Activated T-cell treated with anti-CD3 and anti-CD28 coated beads, Interleukin-2, amount 50 U/mL, for 24 hours (primary cell): ENCODE measurements around the gene APH1B.
"Not testable (repeated sequence)": the region's sequence is repeated elsewhere in the genome, so short reads cannot be mapped to it uniquely, and the experiment has no call there.

Experiments
- DNase-seq: peaks from one replicate; pipeline ENCODE4 v3.0.0-alpha.2; 2020
- H3K27ac Mint-ChIP-seq: 2 replicates; pipeline ENCODE4 v1.8.0; 2020; ENCODE audit warnings: mild to moderate bottlenecking, mixed read lengths
- H3K27me3 Mint-ChIP-seq: 2 replicates; pipeline ENCODE4 v1.8.0; 2020; ENCODE audit warnings: mixed read lengths
- H3K36me3 Mint-ChIP-seq: 2 replicates; pipeline ENCODE4 v1.8.0; 2020; ENCODE audit warnings: low read depth, mixed read lengths
- H3K4me1 Mint-ChIP-seq: 2 replicates; pipeline ENCODE4 v1.8.0; 2020; ENCODE audit warnings: low read depth, mixed read lengths
- H3K4me3 Mint-ChIP-seq: 2 replicates; pipeline ENCODE4 v1.8.0; 2020; ENCODE audit warnings: mild to moderate bottlenecking, moderate library complexity, mixed read lengths
- H3K9me3 Mint-ChIP-seq: 2 replicates; pipeline ENCODE4 v1.8.0; 2020; ENCODE audit warnings: mixed read lengths

The APH1B gene

GRCh38 chr15:63340353-63340752, 62.9 kb downstream of the APH1B start:
- peaks cover 6% of the 10 kb centered on the region for H3K27me3 Mint-ChIP-seq
- no peaks in the 10 kb centered on the region for H3K9me3 Mint-ChIP-seq
- no peak for DNase-seq
- no peak overlapping the region for H3K27ac Mint-ChIP-seq
- H3K4me3 Mint-ChIP-seq, result no peak overlapping the region
- H3K4me1 Mint-ChIP-seq, result no peaks in the 10 kb centered on the region
- H3K36me3 Mint-ChIP-seq, result no peaks in the 10 kb centered on the region

DNA sequence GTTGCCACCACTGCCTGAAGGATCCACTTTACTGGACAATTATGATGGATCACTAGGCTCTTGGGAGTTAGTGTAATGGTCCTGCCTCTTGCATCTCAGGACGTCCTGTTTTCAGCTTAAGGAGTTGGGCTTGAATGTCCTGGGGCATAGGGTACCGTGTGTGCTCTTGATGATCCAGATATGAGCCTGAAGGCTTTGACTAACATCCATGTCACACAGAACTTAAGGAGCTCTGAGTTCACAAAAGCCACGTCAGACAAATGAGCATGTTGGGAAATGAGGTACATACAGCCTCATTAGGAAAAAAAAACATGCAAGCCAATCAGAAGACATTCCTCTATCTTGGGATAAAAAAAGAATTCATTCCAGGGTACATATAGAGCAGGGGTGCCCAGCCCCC, 63.5 kb downstream of the APH1B start:
- no peak overlapping the region for H3K4me3 Mint-ChIP-seq

DNA sequence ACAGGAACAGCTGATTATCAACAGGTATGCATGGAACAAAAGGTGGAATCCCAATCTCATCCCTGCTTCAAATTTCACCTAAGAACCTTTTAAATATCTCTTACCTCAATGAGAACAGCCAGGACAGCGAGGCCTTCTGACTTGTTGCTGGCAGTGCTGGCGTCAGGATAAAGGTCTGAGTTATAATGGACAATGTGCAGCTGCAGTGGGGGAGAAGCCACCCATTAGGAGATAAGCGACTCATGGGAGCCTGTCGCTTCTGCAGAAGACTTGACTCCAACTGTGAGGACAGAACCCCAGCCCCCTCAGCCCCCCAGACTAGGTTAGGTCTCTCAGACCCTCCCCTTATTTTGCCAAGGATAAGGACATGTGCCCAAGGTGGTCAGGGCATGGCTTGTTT, 64.5 kb downstream of the APH1B start:
- H3K4me3 Mint-ChIP-seq, result no peak overlapping the region

More for the DNA sequence above, 63.5 kb downstream of the APH1B start:
- Mint-ChIP-seq H3K27ac (no peak overlapping the region), H3K27me3 (peaks cover 6% of the 10 kb centered on the region), H3K36me3 (no peaks in the 10 kb centered on the region), H3K4me1 (no peaks in the 10 kb centered on the region), H3K9me3 (no peaks in the 10 kb centered on the region)
- DNase-seq, result no peak

DNA sequence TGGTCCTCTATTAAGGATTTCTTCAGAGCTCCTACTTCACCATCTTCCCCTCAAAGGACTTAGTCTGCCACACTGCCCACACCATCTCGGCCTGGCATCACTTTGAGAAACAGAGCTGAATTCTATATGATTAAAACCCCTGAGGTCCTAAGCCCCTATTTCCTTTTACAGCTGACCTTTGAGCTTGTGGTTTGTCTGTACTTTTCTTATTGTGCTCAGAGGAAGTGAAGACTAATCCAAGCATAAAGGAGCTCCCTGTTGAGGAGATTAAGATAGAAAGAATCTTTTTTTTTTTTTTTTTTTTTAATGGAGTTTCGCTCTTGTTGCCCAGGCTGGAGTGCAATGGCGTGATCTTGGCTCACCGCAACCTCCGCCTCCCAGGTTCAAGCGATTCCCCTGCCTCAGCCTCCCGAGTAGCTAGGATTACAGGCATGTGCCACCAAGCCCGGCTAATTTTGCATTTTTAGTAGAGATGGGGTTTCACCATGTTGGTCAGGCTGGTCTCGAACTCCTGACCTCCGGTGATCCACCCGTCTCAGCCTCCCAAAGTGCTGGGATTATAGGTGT, 65.7 kb downstream of the APH1B start:
- not testable (repeated sequence) for H3K4me3 Mint-ChIP-seq, H3K4me1 Mint-ChIP-seq, H3K27ac Mint-ChIP-seq, H3K36me3 Mint-ChIP-seq, DNase-seq, H3K9me3 Mint-ChIP-seq, H3K27me3 Mint-ChIP-seq

More for the DNA sequence above, 64.5 kb downstream of the APH1B start:
- no peak for DNase-seq
- peaks cover 6% of the 10 kb centered on the region for H3K27me3 Mint-ChIP-seq
- H3K36me3 Mint-ChIP-seq, result no peaks in the 10 kb centered on the region
- no peak overlapping the region for H3K27ac Mint-ChIP-seq
- H3K4me1 Mint-ChIP-seq, result no peaks in the 10 kb centered on the region
- no peaks in the 10 kb centered on the region for H3K9me3 Mint-ChIP-seq

GRCh38 chr15:63344731-63345390, 67.5 kb downstream of the APH1B start:
- peaks cover 6% of the 10 kb centered on the region for H3K27me3 Mint-ChIP-seq
- no peaks in the 10 kb centered on the region for H3K4me1 Mint-ChIP-seq
- no peak overlapping the region for H3K4me3 Mint-ChIP-seq
- no peaks in the 10 kb centered on the region for H3K36me3 Mint-ChIP-seq
- no peak for DNase-seq
- no peaks in the 10 kb centered on the region for H3K9me3 Mint-ChIP-seq
- no peak overlapping the region for H3K27ac Mint-ChIP-seq

DNA sequence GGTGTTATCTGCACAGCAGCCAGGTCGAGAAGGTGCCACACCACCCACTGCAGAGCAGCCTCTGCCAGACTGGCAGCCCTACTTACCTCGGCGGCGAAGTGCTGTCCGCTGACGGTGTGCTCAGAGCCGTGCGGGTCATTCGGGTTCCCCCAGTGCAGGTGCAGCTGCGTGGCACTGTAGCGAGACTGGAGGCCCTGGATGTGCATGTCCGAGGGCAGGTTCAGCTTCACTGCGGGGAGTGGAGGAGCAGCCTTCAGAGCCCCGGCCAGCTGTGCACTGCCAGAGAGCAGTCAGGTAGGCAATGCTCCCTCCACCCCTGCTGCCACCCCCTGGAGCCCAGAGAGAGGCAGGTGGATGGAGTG, 68.0 kb downstream of the APH1B start:
- Mint-ChIP-seq H3K9me3 (no peaks in the 10 kb centered on the region), H3K36me3 (no peaks in the 10 kb centered on the region), H3K27ac (no peak overlapping the region), H3K27me3 (peaks cover 2% of the 10 kb centered on the region), H3K4me1 (no peaks in the 10 kb centered on the region), H3K4me3 (no peak overlapping the region)
- DNase-seq, result no peak

DNA sequence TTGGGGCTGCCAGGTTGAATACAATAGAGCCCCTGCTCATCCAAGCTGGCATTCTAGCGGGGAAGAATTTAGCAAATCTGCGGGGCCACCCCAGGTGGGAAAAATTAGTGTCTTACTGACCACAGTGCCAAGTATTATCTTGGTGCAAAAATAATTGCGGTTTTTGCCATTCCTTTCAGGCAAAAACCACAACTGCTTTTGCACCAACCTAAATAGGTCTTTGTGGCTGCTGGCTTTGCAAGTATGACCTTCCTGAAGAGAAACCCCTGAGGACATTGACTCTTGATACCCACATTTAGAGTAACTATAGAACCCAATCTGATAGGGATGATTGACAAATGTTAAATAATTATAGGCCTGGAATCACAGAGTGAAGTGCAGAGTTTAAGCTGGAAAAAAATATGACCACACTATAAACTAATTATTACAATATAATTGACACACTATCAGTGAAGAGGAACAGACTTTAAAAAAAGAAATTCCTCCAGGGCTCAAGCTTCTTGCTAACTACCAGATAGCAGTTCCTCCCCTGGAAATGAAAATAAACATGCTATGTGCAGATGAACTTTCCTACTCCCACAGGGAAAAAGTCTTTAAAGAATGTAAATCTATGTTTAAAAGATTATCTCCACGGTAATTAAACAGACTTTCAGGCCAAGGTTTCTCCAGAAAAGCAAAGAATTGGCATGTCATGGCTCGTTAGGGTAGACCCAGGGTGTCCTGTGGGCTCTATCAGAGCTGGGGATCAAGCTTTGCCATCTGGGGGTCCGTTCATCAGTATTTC, 69.9 kb downstream of the APH1B start:
- no peak for DNase-seq
- Mint-ChIP-seq H3K9me3 (no peaks in the 10 kb centered on the region), H3K36me3 (no peaks in the 10 kb centered on the region), H3K27me3 (peaks cover 2% of the 10 kb centered on the region), H3K4me3 (no peak overlapping the region), H3K4me1 (no peaks in the 10 kb centered on the region), H3K27ac (no peak overlapping the region)

- Mint-ChIP-seq H3K27me3 (peaks cover 2% of the 10 kb centered on the region), H3K9me3 (no peaks in the 10 kb centered on the region), H3K4me3 (no peak overlapping the region), H3K4me1 (no peaks in the 10 kb centered on the region), H3K36me3 (no peaks in the 10 kb centered on the region), H3K27ac (no peak overlapping the region)
- DNase-seq, result no peak
These were observed 71.0 kb downstream of the APH1B start for GRCh38 chr15:63348392-63348791.

GRCh38 chr15:63349156-63349555, 71.8 kb downstream of the APH1B start:
- H3K27ac Mint-ChIP-seq, result no peak overlapping the region
- DNase-seq, result no peak
- no peaks in the 10 kb centered on the region for H3K9me3 Mint-ChIP-seq
- no peaks in the 10 kb centered on the region for H3K4me1 Mint-ChIP-seq
- no peaks in the 10 kb centered on the region for H3K36me3 Mint-ChIP-seq
- H3K27me3 Mint-ChIP-seq, result peaks cover 2% of the 10 kb centered on the region
- H3K4me3 Mint-ChIP-seq, result no peak overlapping the region

DNA sequence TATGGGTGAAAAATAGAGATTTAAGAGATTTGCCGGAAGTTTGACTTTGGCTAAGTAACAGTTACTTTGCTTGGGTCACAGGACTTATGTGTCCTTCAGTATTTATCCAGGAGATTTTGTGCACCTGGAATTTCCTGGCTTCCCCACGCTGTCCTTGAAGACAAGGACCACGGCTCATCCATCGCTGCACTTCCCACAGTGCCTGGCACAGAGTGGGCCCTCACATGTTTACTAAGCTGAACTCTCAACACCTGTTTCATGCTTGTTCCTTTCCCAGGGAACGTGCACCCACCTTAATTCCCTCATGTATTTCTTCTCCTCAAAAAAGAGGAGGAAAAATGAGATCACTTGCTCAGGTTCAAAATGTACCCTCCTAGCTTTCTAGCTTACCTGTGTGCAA, 72.2 kb downstream of the APH1B start:
- H3K36me3 Mint-ChIP-seq, result no peaks in the 10 kb centered on the region
- DNase-seq, result no peak
- peaks cover 2% of the 10 kb centered on the region for H3K27me3 Mint-ChIP-seq
- H3K9me3 Mint-ChIP-seq, result no peaks in the 10 kb centered on the region
- H3K4me3 Mint-ChIP-seq, result no peak overlapping the region
- no peaks in the 10 kb centered on the region for H3K4me1 Mint-ChIP-seq
- no peak overlapping the region for H3K27ac Mint-ChIP-seq

DNA sequence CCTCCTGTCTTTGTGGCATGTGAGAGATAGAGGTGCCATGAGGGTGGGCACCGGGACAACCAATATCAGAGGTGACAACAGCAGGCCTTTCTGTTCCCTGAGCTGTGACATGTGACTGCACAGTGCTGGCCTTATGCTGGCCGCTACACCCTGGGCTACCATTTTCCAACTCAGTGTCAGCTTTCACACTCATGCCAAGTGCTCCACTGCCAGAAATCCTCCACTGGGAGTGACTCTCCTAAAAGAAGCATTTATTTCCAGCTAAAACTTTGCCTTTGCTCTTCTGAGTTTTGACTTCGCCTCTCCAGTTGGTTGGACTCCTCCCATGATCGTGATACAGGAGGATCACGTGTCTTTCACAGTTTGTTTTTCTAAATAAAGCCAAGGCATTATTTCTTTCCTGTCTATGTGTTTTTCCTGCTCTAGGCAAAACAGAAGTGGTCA, 72.8 kb downstream of the APH1B start:
- Mint-ChIP-seq H3K27ac (no peak overlapping the region), H3K27me3 (no peaks in the 10 kb centered on the region), H3K4me1 (no peaks in the 10 kb centered on the region), H3K9me3 (no peaks in the 10 kb centered on the region), H3K4me3 (no peak overlapping the region), H3K36me3 (no peaks in the 10 kb centered on the region)
- DNase-seq, result no peak

DNA sequence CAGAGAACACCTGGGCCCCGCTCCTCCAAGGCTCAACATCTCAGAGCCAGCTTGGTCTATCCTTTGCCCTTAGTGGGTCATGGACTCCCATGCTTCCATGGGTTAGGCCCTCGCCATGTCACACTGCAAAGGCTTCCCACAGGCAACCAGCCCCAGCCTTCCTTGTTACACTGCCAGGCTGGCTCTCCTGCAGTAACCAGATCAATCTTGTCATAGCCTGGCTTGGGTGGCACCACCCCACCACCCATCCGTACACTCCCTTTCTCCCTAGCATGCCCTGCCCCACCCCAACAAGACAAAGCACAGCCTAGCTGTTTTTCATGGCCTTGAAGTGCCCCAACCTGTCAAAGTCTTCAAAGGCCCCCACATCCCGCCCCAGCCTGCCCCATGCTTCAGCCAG, 73.8 kb downstream of the APH1B start:
- no peak overlapping the region for H3K4me3 Mint-ChIP-seq
- no peak for DNase-seq
- H3K27me3 Mint-ChIP-seq, result no peaks in the 10 kb centered on the region
- no peaks in the 10 kb centered on the region for H3K4me1 Mint-ChIP-seq
- no peaks in the 10 kb centered on the region for H3K9me3 Mint-ChIP-seq
- no peak overlapping the region for H3K27ac Mint-ChIP-seq
- no peaks in the 10 kb centered on the region for H3K36me3 Mint-ChIP-seq

- no peak overlapping the region for H3K27ac Mint-ChIP-seq
- no peaks in the 10 kb centered on the region for H3K27me3 Mint-ChIP-seq
- H3K4me3 Mint-ChIP-seq, result no peak overlapping the region
- no peaks in the 10 kb centered on the region for H3K36me3 Mint-ChIP-seq
- DNase-seq, result no peak
- H3K9me3 Mint-ChIP-seq, result no peaks in the 10 kb centered on the region
- H3K4me1 Mint-ChIP-seq, result no peaks in the 10 kb centered on the region
These were observed 75.4 kb downstream of the APH1B start for GRCh38 chr15:63352808-63353207.

DNA sequence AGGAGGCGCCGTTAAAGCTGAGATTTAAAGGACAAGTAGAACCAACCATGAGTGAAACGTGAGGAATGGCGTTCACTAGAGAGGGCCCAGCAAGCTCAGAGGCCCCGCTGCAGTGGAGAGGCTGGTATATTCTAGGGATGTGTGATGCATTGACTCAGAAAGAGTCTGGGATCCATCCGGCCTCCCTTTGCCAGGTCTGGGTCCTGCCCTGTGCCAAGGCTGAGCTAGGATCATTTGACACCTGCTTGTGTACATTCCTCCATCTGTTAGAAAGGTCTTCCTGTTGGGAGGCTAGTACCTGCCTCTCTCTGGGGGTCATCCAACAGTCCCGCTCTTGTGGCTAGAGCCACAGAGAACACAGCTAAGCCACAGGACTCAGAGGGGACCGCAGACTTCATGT, 75.9 kb downstream of the APH1B start:
- Mint-ChIP-seq H3K4me1 (no peaks in the 10 kb centered on the region), H3K36me3 (no peaks in the 10 kb centered on the region), H3K27me3 (no peaks in the 10 kb centered on the region), H3K9me3 (no peaks in the 10 kb centered on the region), H3K4me3 (no peak overlapping the region), H3K27ac (no peak overlapping the region)
- DNase-seq, result no peak

- Mint-ChIP-seq H3K36me3 (no peaks in the 10 kb centered on the region), H3K27me3 (no peaks in the 10 kb centered on the region), H3K4me3 (no peak overlapping the region)
These were observed 76.5 kb downstream of the APH1B start for GRCh38 chr15:63353887-63354286.

More at GRCh38 chr15:63353887-63354286, 76.5 kb downstream of the APH1B start:
- Mint-ChIP-seq H3K27ac (no peak overlapping the region), H3K9me3 (no peaks in the 10 kb centered on the region), H3K4me1 (no peaks in the 10 kb centered on the region)
- no peak for DNase-seq
